ENCODE results near the gene IL23R.

GRCh38 chr1:67159233-67159632 is 7.0 kb upstream of the IL23R start:
- no peak for TF ChIP-seq REST (IDR thresholded peaks at IDR 0.05; ENCODE audit: insufficient read depth in 1 of 2, low read depth in 2 of 2, low read length in 1 of 2)
- no peak for TF ChIP-seq CTCF (IDR thresholded peaks at IDR 0.05)
